CD4-positive, alpha-beta T cell treated with Interleukin-6 at 100 ng/mL for 8 hours (primary cell): Measurements from ENCODE around the gene PSME3IP1.
"Not testable (repeated sequence)": the region's sequence is repeated elsewhere in the genome, so short reads cannot be mapped to it uniquely, and the experiment has no call there.

Experiments
- DNase-seq: peaks from one replicate; pipeline ENCODE4 v3.0.0-alpha.2; 2020; ENCODE audit warnings: mixed read lengths, low spot score

Gene PSME3IP1

GRCh38 chr16:57196753-57197152, 10.9 kb upstream of the PSME3IP1 start:
- no peak for DNase-seq

- DNase-seq, result no peak
Measured at GRCh38 chr16:57196286-57196685, 10.4 kb upstream of the PSME3IP1 start.

- no peak for DNase-seq
Measured at GRCh38 chr16:57194512-57194911, 8.7 kb upstream of the PSME3IP1 start.

- no peak for DNase-seq
Measured at GRCh38 chr16:57192720-57193486, 7.1 kb upstream of the PSME3IP1 start.

- no peak for DNase-seq
Measured at GRCh38 chr16:57192146-57192545, 6.3 kb upstream of the PSME3IP1 start.

- DNase-seq, result no peak
Measured at GRCh38 chr16:57191056-57191571, 5.3 kb upstream of the PSME3IP1 start.

GRCh38 chr16:57190136-57190535, 4.3 kb upstream of the PSME3IP1 start:
- DNase-seq, result no peak

- DNase-seq, result not testable (repeated sequence)
Measured at GRCh38 chr16:57189527-57189926, 3.7 kb upstream of the PSME3IP1 start.

- no peak for DNase-seq
Measured at GRCh38 chr16:57188711-57189002, 2.8 kb upstream of the PSME3IP1 start.

- DNase-seq, result not testable (repeated sequence)
Measured at GRCh38 chr16:57187902-57188710, 2.3 kb upstream of the PSME3IP1 start.

- DNase-seq, result peak; percentile 3
Measured at GRCh38 chr16:57186872-57187854, 1.3 kb upstream of the PSME3IP1 start.

GRCh38 chr16:57185446-57185944, 344 bp downstream of the PSME3IP1 start:
- DNase-seq, result peak; percentile 1

GRCh38 chr16:57184887-57185445, 873 bp downstream of the PSME3IP1 start:
- DNase-seq, result no peak

GRCh38 chr16:57184113-57184512, 1.7 kb downstream of the PSME3IP1 start:
- no peak for DNase-seq

- no peak for DNase-seq
Measured at GRCh38 chr16:57179215-57179828, 6.5 kb downstream of the PSME3IP1 start.

GRCh38 chr16:57178793-57179212, 7.0 kb downstream of the PSME3IP1 start:
- no peak for DNase-seq

GRCh38 chr16:57178196-57178595, 7.6 kb downstream of the PSME3IP1 start:
- no peak for DNase-seq

- DNase-seq, result no peak
Measured at GRCh38 chr16:57175896-57176295, 9.9 kb downstream of the PSME3IP1 start.

GRCh38 chr16:57172721-57173290, 13.0 kb downstream of the PSME3IP1 start:
- DNase-seq, result no peak

- no peak for DNase-seq
Measured at GRCh38 chr16:57169327-57169726, 16.5 kb downstream of the PSME3IP1 start.

GRCh38 chr16:57167953-57168352, 17.9 kb downstream of the PSME3IP1 start:
- DNase-seq, result peak; percentile 61
